Suprapubic skin (tissue), 4 donors: ENCODE data around the gene DPEP1. TPM values are rescaled to one million over a fixed set of nuclear protein-coding genes. Genes with fewer than 3 reads are reported as not detected.
"Not testable (repeated sequence)": the region's sequence is repeated elsewhere in the genome, so short reads cannot be mapped to it uniquely, and the experiment has no call there.

Experiments used
- DNase-seq, 2 donors: peaks; one replicate each; pipeline ENCODE4 v3.0.0-alpha.2; 2019; ENCODE audit warnings: low spot score in 2 of 2
- H3K27ac ChIP-seq: fragments of 200-600 bp; sonication (generic); one replicate; pipeline ENCODE4 v1.5.1; 2019
- H3K27me3 ChIP-seq: fragments of 200-600 bp; sonication (generic); one replicate; pipeline ENCODE4 v1.5.1; 2019
- H3K36me3 ChIP-seq: fragments of 200-600 bp; sonication (generic); one replicate; pipeline ENCODE4 v1.5.1; 2019
- H3K4me1 ChIP-seq: fragments of 200-600 bp; sonication (generic); one replicate; pipeline ENCODE4 v1.5.1; 2019
- H3K4me3 ChIP-seq: fragments of 200-600 bp; sonication (generic); one replicate; pipeline ENCODE4 v1.5.1; 2019; ENCODE audit warnings: mild to moderate bottlenecking
- H3K9me3 ChIP-seq: fragments of 200-600 bp; sonication (generic); one replicate; pipeline ENCODE4 v1.5.1; 2019
- EP300 ChIP-seq: sonication (generic); formaldehyde crosslinking; IDR thresholded peaks from one replicate; pipeline ENCODE4 v1.6.1; 2017; ENCODE audit warnings: antibody characterized with exemption
- POLR2A ChIP-seq, 2 donors: fragments of 450-650 bp; IDR thresholded peaks; one replicate each; pipeline ENCODE4 v1.6.1; 2017; ENCODE audit warnings: antibody characterized with exemption in 2 of 2, mild to moderate bottlenecking in 2 of 2, moderate library complexity in 2 of 2
- POLR2AphosphoS5 ChIP-seq, 3 donors: sonication (generic); formaldehyde crosslinking; IDR thresholded peaks; one replicate each; pipeline ENCODE4 v1.6.1; 2017; ENCODE audit warnings: antibody characterized with exemption in 3 of 3
- WGBS: methylation state at CpG from one replicate; pipeline ENCODE4 v1.1.5; 2018; 5-methylcytosine and 5-hydroxymethylcytosine counted together
- total RNA-seq, 4 donors: library from RNA; depleted of rRNA; stranded (reverse); fragments of >200 nt; gene quantifications; one replicate each; pipeline ENCODE4 v1.1.0, GENCODE V29; 2016
- TF ChIP-seq, protein P1 (sequence below), 2 donors: fragments of 200-600 bp in 1 of 2; fragments of 450-650 bp in 1 of 2; sonication (generic) in 1 of 2; IDR thresholded peaks; one replicate each; pipeline ENCODE4 v1.5.1; 2016 to 2019; ENCODE audit warnings: antibody characterized with exemption in 2 of 2, mild to moderate bottlenecking in 1 of 2, moderate library complexity in 1 of 2

DPEP1 gene
- total RNA-seq, 4 donors from 2014 or later, result 1.3 to 2.3 (median 2.2) TPM; not detected in 1

DNA sequence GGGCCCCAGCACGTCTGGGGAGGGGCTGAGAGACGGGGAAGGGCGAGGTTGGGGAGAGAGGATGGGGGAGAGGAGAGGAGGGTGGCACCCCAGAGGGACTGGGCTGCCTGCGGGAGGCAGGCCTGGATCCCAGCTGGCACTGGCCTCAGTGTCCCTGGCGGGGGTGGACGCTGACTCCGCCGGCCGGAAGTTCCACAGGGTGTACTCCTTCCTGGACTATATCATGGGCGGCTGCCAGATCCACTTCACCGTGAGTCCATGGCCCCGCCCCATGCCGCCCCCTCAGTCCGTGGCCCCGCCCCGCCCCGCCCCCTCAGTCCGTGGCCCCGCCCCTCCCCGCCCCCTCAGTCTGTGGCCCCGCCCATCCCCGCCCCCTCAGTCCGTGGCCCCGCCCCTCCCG lies 26.6 kb upstream of the DPEP1 start:
- Histone ChIP-seq H3K27ac (no peak overlapping the region), H3K4me3 (no peak overlapping the region), H3K27me3 (no peaks in the 10 kb centered on the region), H3K4me1 (peaks cover 12% of the 10 kb centered on the region), H3K36me3 (no peaks in the 10 kb centered on the region), H3K9me3 (no peaks in the 10 kb centered on the region)
- TF ChIP-seq POLR2A (IDR thresholded peaks at IDR 0.05) (no peak), EP300 (no peak), POLR2AphosphoS5 (IDR thresholded peaks at IDR 0.05) (no peak)
- TF ChIP-seq, protein P1, sequence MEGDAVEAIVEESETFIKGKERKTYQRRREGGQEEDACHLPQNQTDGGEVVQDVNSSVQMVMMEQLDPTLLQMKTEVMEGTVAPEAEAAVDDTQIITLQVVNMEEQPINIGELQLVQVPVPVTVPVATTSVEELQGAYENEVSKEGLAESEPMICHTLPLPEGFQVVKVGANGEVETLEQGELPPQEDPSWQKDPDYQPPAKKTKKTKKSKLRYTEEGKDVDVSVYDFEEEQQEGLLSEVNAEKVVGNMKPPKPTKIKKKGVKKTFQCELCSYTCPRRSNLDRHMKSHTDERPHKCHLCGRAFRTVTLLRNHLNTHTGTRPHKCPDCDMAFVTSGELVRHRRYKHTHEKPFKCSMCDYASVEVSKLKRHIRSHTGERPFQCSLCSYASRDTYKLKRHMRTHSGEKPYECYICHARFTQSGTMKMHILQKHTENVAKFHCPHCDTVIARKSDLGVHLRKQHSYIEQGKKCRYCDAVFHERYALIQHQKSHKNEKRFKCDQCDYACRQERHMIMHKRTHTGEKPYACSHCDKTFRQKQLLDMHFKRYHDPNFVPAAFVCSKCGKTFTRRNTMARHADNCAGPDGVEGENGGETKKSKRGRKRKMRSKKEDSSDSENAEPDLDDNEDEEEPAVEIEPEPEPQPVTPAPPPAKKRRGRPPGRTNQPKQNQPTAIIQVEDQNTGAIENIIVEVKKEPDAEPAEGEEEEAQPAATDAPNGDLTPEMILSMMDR (IDR thresholded peaks at IDR 0.05), result no peak
- 69% methylated on average over 7 of the region's 25 CpGs for WGBS
- no peak for DNase-seq

DNA sequence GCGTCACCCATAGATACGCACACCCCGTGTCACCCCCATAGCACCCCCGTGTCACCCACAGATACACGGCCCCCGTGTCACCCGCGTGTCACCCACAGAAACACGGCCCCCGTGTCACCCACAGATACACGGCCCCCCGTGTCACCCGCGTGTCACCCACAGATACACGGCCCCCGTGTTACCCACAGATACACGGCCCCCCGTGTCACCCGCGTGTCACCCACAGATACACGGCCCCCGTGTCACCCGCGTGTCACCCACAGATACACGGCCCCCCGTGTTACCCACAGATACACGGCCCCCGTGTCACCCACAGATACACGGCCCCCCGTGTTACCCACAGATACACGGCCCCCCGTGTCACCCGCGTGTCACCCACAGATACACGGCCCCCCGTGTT lies 25.8 kb upstream of the DPEP1 start:
- not testable (repeated sequence) for H3K36me3 ChIP-seq, H3K9me3 ChIP-seq, H3K4me1 ChIP-seq, H3K27me3 ChIP-seq, H3K27ac ChIP-seq, H3K4me3 ChIP-seq, DNase-seq
- 98% methylated on average over 12 of the region's 36 CpGs for WGBS

DNA sequence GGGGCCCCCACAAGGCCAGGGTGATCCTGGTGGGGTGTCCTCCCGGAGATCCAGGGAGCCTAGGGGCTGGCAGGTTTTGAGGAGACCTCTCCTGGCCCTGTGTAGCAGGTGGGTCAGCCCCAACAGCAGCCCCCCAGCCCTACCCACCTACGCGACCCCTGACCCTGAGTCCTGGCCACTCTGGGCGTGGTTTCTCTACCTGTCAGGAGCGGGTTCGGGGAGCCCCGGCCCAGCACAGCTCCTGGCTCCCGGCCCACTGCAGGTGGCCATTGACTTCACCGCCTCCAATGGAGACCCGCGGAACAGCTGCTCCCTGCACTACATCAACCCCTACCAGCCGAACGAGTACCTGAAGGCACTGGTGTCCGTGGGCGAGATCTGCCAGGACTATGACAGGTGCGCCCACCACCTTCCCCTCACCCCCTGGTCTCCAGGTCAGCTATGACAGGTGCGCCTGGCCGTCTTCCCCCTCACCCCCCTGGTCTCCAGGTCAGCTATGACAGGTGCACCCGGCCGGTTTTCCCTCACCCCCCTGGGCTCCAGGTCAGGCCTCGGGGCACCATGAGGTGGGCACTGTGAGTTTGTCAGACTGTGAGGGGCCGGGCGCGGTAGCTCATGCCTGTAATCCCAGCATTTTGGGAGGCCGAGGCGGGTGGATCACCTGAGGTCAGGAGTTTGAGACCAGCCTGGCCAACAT lies 24.9 kb upstream of the DPEP1 start:
- WGBS, result 94% methylated on average over 13 of the region's 26 CpGs
- H3K27ac ChIP-seq, result no peak overlapping the region
- H3K36me3 ChIP-seq, result no peaks in the 10 kb centered on the region
- H3K4me1 ChIP-seq, result peaks cover 3% of the 10 kb centered on the region
- no peak overlapping the region for H3K4me3 ChIP-seq
- DNase-seq, result no peak
- no peaks in the 10 kb centered on the region for H3K27me3 ChIP-seq
- TF ChIP-seq POLR2AphosphoS5 (IDR thresholded peaks at IDR 0.05) (no peak), EP300 (no peak), POLR2A (IDR thresholded peaks at IDR 0.05) (no peak)
- TF ChIP-seq, protein P1 (IDR thresholded peaks at IDR 0.05), result no peak
- H3K9me3 ChIP-seq, result no peaks in the 10 kb centered on the region

DNA sequence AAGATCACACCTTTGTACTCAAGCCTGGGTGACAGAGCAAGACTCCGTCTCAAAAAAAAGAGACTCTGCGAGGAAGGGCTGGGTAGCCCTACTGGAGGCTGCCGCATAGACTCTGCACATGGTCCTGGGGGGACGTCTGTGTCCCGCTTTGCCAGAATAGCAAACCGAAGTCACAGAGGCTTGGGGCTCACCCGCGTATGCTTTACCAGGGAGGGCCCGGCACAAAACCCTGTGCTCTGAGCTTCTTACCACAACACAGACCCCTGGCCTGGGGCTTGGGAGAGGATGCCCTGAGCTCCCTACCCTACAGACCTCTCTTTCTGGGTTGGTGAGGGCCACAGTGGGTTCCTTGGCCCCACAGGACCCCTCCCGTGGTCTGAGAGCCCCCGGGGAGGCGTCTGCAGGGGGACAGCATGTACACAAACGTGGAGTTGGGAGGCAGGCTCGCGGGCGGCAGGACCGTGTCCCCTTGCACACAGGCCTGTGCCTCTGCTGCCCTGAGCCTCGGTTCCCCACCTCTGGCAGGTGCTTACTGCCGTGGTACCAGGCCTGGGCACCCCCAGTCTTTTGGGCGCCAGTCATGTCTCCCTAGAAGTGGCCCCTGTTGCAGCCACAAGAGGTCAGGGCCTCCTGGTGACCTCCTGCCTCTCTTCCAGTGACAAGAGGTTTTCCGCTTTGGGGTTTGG lies 24.1 kb upstream of the DPEP1 start:
- Histone ChIP-seq H3K4me1 (peaks cover 3% of the 10 kb centered on the region), H3K4me3 (no peak overlapping the region), H3K9me3 (no peaks in the 10 kb centered on the region), H3K27me3 (no peaks in the 10 kb centered on the region), H3K36me3 (no peaks in the 10 kb centered on the region), H3K27ac (no peak overlapping the region)
- no peak for TF ChIP-seq EP300
- no peak for TF ChIP-seq POLR2AphosphoS5 (IDR thresholded peaks at IDR 0.05)
- TF ChIP-seq, protein P1 (IDR thresholded peaks at IDR 0.05), result no peak
- TF ChIP-seq POLR2A (IDR thresholded peaks at IDR 0.05), result no peak
- no peak for DNase-seq
- 88% methylated on average over 7 of the region's 21 CpGs for WGBS

DNA sequence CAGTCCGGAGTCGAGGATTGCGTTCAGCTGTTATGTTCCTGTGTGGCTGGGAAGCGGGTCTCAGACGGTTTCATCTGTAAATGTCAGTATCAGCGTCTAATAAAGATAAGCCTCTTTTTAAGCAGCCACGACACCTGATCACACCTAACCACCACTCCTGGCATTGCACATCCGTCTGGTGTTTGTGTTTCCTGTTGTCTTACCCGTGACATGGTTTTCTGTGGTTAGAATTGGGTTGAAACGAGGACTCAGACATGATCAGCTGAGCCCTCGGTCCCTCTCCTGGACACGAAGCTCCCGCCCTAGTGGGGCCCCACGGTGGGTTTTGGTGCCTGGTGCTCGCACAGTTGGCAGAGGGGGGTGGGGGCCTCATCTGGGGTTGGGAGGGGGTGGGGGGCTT lies 19.6 kb upstream of the DPEP1 start:
- Histone ChIP-seq H3K4me1 (no peaks in the 10 kb centered on the region), H3K27ac (no peak overlapping the region), H3K9me3 (no peaks in the 10 kb centered on the region), H3K36me3 (no peaks in the 10 kb centered on the region), H3K27me3 (no peaks in the 10 kb centered on the region), H3K4me3 (no peak overlapping the region)
- DNase-seq, result no peak
- 79% methylated on average over 15 of the region's 15 CpGs for WGBS
- TF ChIP-seq, protein P1 (IDR thresholded peaks at IDR 0.05), result no peak
- TF ChIP-seq POLR2A (IDR thresholded peaks at IDR 0.05) (no peak), POLR2AphosphoS5 (IDR thresholded peaks at IDR 0.05) (no peak), EP300 (no peak)
